Measurements from ENCODE around the gene AFAP1. TPM values are rescaled to one million over a fixed set of nuclear protein-coding genes. Genes with fewer than 3 reads are reported as not detected.

AFAP1 gene
- total RNA-seq, 2 experiments from 2014 or later, result not detected

DNA sequence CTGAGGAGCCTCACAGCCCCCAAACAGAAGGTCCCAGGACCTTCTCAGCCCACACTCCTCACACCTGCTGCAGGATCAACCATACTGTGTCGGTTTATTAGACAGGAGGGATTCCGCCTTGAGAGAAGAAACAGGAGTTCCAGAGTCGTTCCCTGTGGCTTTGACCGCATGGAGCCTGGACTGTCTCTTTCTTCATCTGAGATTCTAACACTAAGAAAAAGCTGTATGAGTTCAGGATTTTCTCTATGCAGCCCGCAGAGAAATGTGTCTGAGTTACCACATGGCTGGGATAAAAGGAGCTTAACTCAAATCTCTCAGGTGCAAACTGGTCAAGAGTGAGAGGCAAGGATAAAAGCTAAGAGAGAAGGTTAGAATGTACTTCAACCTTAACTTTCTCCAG lies 126.7 kb downstream of the AFAP1 start:
- POLR2A ChIA-PET, result no interaction called here
- no peaks in the 10 kb centered on the region for H4K20me1 ChIP-seq (ENCODE audit: insufficient read depth, low read length)
- no peaks in the 10 kb centered on the region for H3K9me3 ChIP-seq (ENCODE audit: low read length)
- intact Hi-C loops (cut with micrococcal nuclease; ENCODE audit: unreplicated experiment), result no loop called here
- no peak overlapping the region for H3K27ac ChIP-seq (ENCODE audit: low read depth, low read length, poor library complexity, severe bottlenecking)
- TF ChIP-seq, protein P1, sequence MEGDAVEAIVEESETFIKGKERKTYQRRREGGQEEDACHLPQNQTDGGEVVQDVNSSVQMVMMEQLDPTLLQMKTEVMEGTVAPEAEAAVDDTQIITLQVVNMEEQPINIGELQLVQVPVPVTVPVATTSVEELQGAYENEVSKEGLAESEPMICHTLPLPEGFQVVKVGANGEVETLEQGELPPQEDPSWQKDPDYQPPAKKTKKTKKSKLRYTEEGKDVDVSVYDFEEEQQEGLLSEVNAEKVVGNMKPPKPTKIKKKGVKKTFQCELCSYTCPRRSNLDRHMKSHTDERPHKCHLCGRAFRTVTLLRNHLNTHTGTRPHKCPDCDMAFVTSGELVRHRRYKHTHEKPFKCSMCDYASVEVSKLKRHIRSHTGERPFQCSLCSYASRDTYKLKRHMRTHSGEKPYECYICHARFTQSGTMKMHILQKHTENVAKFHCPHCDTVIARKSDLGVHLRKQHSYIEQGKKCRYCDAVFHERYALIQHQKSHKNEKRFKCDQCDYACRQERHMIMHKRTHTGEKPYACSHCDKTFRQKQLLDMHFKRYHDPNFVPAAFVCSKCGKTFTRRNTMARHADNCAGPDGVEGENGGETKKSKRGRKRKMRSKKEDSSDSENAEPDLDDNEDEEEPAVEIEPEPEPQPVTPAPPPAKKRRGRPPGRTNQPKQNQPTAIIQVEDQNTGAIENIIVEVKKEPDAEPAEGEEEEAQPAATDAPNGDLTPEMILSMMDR (conservative IDR thresholded peaks at IDR 0.05; ENCODE audit: low read length), result no peak
- TF ChIP-seq EZH2phosphoT487 (IDR thresholded peaks at IDR 0.05; ENCODE audit: borderline replicate concordance, low read depth, low read length), result no peak
- no peaks in the 10 kb centered on the region for H3K9me2 ChIP-seq (ENCODE audit: insufficient read depth, low read length)
- H2AFZ ChIP-seq (ENCODE audit: low read length), result no peak overlapping the region
- BruUV-seq (replicated peaks), result no TSS peak
- H3K4me3 ChIP-seq (ENCODE audit: low read depth, low read length, poor library complexity, severe bottlenecking), result no peak overlapping the region
- CTCF ChIA-PET (ENCODE audit: unreplicated experiment), result no interaction called here
- H3K79me2 ChIP-seq (ENCODE audit: insufficient read depth, low read depth, low read length), result no peaks in the 10 kb centered on the region
- no peak for DNase-seq (ENCODE audit: low spot score)
- no peaks in the 10 kb centered on the region for H3K36me3 ChIP-seq (ENCODE audit: insufficient read depth, low read length)
- H3K4me1 ChIP-seq (ENCODE audit: insufficient read depth, low read length, poor library complexity, severe bottlenecking), result no peaks in the 10 kb centered on the region
- H3K4me2 ChIP-seq (ENCODE audit: low read length), result no peak overlapping the region

DNA sequence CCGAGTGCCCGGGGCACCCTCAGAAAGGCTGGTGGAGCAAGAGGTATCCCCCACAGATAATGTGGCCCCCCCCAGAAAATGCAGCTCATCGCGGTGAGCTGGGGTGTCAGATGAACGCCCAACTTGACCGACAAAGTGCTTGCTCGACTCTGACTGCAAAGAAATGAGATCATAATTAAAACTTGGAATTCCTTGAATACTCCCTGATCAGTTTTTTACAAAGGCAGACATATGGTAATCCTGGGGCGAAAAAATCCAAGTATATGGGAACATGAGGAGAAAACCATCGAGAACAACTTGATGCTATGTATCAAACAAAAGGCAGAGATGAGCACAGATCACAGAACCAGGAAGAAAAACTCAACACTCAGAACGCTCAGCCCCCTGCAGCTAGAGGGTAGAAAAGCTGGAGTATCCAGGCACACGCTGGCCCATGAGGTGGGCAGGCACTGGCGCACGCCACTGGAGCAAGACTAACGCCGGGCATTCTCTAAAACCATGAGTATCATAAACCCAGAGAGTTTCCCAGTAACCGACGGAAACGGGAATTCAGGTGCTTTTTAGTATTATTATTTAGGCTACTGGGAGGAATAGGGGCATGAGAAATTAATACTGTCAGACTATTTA lies 127.3 kb downstream of the AFAP1 start:
- Histone ChIP-seq H3K36me3 (ENCODE audit: insufficient read depth, low read length) (no peaks in the 10 kb centered on the region), H3K9me2 (ENCODE audit: insufficient read depth, low read length) (no peaks in the 10 kb centered on the region), H2AFZ (ENCODE audit: low read length) (no peak overlapping the region), H3K9me3 (ENCODE audit: low read length) (no peaks in the 10 kb centered on the region), H3K4me3 (ENCODE audit: low read depth, low read length, poor library complexity, severe bottlenecking) (no peak overlapping the region), H3K4me2 (ENCODE audit: low read length) (no peak overlapping the region), H3K79me2 (ENCODE audit: insufficient read depth, low read depth, low read length) (no peaks in the 10 kb centered on the region), H4K20me1 (ENCODE audit: insufficient read depth, low read length) (no peaks in the 10 kb centered on the region), H3K27ac (ENCODE audit: low read depth, low read length, poor library complexity, severe bottlenecking) (no peak overlapping the region), H3K4me1 (ENCODE audit: insufficient read depth, low read length, poor library complexity, severe bottlenecking) (no peaks in the 10 kb centered on the region)
- CTCF ChIA-PET (ENCODE audit: unreplicated experiment), result no interaction called here
- DNase-seq (ENCODE audit: low spot score), result no peak
- no TSS peak for BruUV-seq (replicated peaks)
- intact Hi-C loops (cut with micrococcal nuclease; ENCODE audit: unreplicated experiment), result no loop called here
- no peak for TF ChIP-seq EZH2phosphoT487 (IDR thresholded peaks at IDR 0.05; ENCODE audit: borderline replicate concordance, low read depth, low read length)
- TF ChIP-seq, protein P1 (conservative IDR thresholded peaks at IDR 0.05; ENCODE audit: low read length), result no peak
- POLR2A ChIA-PET, result no interaction called here

DNA sequence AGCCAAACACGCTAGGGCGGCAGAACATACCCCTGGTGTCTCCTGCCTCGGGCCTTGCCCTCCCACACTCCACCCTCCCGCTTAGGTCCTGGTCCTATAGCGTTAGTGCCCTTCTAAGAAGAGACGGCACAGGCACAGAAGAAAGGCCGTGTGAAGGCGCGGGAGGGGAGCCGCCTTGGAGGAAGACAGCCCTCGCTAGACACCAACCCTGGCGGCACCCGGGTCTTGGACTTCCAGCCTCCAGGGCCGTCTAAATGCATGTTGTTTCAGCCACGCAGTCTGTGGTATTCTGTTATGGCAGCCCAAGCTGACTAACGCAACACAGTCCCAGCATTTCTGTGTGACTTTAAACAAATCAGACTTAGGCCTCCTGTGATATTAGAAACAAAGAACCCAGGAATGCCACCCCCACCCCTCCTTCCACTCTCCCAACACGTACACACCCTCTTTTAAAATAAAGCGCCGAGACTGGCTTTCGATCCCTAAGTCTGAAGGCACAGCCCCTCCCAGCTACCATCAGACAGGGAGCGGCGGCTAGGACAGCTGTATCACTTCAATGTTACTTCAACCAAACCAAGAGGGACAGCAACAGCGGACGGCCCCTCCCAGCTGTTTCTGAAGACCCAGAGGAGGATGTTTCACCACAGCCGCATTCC lies 128.0 kb downstream of the AFAP1 start:
- Histone ChIP-seq H3K4me3 (ENCODE audit: low read depth, low read length, poor library complexity, severe bottlenecking) (no peak overlapping the region), H3K4me2 (ENCODE audit: low read length) (no peak overlapping the region), H3K27ac (ENCODE audit: low read depth, low read length, poor library complexity, severe bottlenecking) (no peak overlapping the region), H3K9me3 (ENCODE audit: low read length) (no peaks in the 10 kb centered on the region), H3K79me2 (ENCODE audit: insufficient read depth, low read depth, low read length) (no peaks in the 10 kb centered on the region), H2AFZ (ENCODE audit: low read length) (no peak overlapping the region), H3K9me2 (ENCODE audit: insufficient read depth, low read length) (no peaks in the 10 kb centered on the region), H3K4me1 (ENCODE audit: insufficient read depth, low read length, poor library complexity, severe bottlenecking) (no peaks in the 10 kb centered on the region), H4K20me1 (ENCODE audit: insufficient read depth, low read length) (no peaks in the 10 kb centered on the region), H3K36me3 (ENCODE audit: insufficient read depth, low read length) (no peaks in the 10 kb centered on the region)
- intact Hi-C loops (cut with micrococcal nuclease; ENCODE audit: unreplicated experiment), result no loop called here
- no TSS peak for BruUV-seq (replicated peaks)
- no peak for TF ChIP-seq EZH2phosphoT487 (IDR thresholded peaks at IDR 0.05; ENCODE audit: borderline replicate concordance, low read depth, low read length)
- TF ChIP-seq, protein P1 (conservative IDR thresholded peaks at IDR 0.05; ENCODE audit: low read length), result no peak
- POLR2A ChIA-PET, result no interaction called here
- CTCF ChIA-PET (ENCODE audit: unreplicated experiment), result no interaction called here
- no peak for DNase-seq (ENCODE audit: low spot score)
